GM19372 (cell line): Measurements from ENCODE around the gene CHMP6.
"Not testable (repeated sequence)": the region's sequence is repeated elsewhere in the genome, so short reads cannot be mapped to it uniquely, and the experiment has no call there.

ENCODE experiments used
- ATAC-seq: cut with Tn5 transposase; IDR thresholded peaks from one replicate; pipeline ENCODE4 v1.9.1; 2021; ENCODE audit warnings: mild to moderate bottlenecking, low read depth, moderate library complexity; ENCODE audit not compliant: unreplicated experiment

Gene CHMP6

GRCh38 chr17:81009136-81009535, 17.5 kb downstream of the CHMP6 start:
- no peak for ATAC-seq

DNA sequence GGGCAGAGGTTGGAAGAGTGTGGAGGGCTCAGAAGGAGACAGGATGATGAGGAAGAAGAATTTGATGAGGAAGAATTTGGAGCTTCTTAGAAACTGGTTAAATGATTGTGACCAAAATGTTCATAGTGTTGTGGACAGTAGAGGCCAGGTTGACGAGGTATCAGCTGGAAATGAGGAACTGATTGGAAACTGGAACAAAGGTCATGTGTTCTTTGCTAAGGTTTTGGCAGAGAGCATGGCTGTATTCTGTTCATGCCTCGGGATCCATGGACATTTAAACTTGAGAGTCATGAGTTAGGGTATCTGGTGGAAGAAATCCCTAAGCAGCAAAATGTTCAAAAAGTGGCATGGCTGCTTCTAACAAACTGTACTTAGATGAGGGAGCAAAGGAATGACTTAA, 19.3 kb downstream of the CHMP6 start:
- no peak for ATAC-seq

GRCh38 chr17:81011951-81012350, 20.3 kb downstream of the CHMP6 start:
- no peak for ATAC-seq

DNA sequence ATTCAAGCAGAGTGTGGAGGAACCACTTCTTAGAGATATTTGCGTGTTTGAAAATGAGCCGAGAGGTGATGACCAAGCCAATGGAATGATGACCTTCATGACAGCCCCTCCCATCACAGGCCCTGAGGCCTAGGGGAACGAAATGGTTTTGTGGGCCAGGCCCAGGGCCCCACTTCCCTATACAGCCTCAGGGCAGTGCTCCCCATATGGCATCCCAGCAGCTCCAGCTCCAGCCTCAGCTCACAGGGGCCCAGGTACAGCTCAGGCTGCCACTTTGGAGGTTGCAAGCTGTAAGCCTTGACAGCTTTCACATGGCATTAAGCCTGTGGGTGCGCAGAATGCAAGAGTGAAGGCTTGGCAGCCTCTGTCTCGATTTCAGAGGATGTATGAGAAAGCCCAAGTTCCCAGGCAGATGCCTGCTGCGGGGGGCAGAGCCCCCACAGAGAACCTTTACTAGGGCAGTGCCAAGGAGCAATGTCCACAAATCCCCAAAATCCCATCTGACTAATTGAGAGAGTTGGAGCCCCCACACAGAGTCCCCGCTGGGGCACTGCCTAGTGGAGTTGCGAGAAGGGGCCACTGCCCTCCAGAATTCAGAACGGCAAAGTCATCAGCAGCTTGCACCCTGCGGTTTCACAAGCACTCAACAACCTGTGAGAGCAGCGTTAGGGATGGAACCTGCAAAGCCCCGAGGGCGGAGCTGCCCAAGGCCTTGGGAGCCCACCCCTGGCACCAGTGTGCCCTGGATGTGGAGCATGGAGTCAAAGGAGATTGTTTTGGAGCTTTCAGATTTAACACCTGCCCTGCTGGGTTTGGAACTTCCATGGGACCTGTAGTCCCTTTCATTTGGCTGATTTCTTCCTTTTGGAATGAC, 21.2 kb downstream of the CHMP6 start:
- no peak for ATAC-seq

DNA sequence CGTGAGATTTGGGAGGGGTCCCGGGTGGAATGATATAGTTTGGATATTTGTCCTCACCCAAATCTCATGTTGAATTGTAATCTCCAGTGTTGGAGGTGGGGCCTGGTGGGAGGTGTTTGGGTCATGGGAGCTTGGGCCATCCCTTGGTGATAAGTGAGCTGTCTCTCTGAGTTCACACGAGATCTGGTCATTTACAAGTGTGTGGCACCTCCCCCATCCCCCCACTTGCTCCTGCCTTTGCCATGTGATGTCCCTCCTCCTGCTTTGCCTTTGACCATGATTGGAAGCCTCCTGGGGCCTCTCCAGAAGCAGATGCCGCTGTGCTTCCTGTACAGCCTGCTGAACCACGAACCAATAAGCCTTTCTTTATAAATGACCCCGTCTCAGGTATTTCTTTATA, 22.0 kb downstream of the CHMP6 start:
- no peak for ATAC-seq

GRCh38 chr17:81015136-81015535, 23.5 kb downstream of the CHMP6 start:
- no peak for ATAC-seq

- no peak for ATAC-seq
These were observed 24.9 kb downstream of the CHMP6 start for GRCh38 chr17:81016575-81016974.

DNA sequence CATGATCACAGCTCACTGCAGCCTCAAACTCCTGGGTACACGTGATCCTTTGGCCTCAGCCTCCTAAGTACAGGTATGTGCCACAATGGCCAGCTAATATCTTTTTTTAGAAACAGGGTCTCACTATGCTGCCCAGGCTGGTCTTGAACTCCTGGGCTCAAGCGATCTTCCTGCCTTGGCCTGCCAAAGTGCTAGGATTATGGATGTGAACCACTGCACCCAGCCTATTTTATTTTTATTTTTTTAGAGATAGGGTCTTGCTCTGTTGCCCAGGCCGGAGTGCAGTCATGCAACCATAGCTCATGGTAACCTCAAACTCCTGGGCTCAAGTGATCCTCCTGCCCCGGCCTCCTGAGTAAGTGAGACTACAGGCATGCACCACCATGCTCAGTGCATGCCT, 25.7 kb downstream of the CHMP6 start:
- not testable (repeated sequence) for ATAC-seq

DNA sequence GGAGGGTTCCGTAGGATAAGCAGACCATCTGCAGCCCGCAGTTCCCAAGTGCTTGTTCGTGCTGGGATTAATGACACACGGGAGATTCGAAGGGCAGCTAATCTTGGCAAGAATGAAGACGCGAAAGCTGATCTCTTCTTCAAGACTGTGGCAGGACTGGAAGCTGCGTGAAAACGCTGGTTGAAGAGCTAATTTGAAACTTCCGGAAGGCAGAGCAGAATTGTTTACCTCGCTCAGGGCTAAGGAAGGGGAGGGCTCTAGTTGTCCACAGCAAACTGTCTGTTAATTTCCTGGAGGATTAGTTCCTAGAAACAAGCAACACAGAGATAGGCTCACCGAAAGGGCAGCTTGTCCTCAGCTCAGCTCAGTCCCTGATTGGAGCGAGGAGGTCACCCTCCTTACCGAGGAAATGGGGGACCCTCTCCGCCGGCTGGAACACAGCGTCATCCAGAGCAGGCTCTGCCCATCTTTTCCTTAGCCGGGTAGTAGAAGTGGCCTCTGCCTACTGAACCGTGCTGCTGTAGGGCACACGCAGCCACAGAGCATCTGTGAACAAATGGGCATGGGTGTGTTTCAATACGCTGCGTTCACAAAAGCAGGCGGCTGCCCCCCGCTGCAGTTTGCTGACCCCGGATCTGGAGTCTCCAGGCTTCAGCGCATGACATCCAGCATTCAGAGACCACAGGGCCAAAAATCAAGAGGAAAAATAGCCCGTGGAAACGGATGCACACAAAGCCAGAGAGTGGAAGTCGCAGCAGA, 26.6 kb downstream of the CHMP6 start:
- ATAC-seq: no peak

GRCh38 chr17:81019563-81020442, 28.2 kb downstream of the CHMP6 start:
- no peak for ATAC-seq

DNA sequence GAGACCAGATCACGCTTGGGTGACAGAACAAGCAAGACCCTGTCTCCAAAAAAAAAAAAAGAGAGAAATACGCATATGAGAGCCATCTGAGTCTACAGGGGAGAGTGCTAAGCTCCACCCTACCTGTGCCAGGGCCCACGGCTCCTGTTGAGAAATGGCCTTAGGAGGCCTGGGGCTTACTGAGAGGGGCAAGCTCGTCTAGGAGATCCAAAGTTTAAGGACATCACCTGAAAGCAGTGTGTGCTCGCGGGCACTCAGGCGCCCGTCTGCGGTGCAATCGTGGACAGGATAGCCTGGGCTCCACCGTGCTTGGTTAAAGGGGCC, 28.8 kb downstream of the CHMP6 start:
- no peak for ATAC-seq

- no peak for ATAC-seq
These were observed 29.3 kb downstream of the CHMP6 start for GRCh38 chr17:81020767-81021497.

DNA sequence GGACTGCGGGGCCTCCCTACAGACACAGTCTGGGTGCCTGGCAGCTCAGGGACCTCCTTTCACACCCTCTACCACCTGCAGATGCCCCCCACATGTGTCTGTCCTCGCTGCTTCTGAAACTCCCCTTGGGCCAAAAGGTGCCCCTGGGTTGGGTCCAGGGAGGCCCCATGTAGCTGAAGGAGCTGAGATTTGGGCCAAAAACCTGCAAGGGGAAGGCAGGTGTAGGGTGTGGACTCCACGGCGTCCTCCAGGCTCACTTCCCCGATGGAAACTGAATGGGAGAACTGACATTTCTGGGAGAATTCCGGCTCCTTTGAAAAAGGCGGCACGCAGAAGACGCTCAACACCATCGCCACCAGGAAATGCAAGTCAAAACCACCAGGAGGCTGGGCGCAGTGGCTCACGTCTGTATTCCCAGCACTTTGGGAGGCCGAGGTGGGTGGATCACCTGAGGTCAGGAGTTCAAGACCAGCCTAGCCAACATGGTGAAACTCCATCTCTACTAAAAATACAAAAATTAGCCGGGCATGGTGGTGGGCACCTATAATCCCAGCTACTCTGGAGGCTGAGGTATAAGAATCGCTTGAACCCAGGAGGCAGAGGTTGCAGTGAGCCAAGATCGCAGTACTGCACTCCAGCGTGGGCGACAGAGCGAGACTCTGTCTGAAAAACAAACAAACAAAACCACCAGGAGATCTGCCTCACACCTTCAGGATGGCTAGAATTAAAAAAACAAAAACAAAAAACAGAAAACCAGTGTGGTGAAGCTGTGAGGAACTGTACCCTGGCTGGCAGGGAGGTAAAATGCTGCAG, 30.1 kb downstream of the CHMP6 start:
- no peak for ATAC-seq

- ATAC-seq: no peak
These were observed 30.7 kb downstream of the CHMP6 start for GRCh38 chr17:81022344-81022676.

DNA sequence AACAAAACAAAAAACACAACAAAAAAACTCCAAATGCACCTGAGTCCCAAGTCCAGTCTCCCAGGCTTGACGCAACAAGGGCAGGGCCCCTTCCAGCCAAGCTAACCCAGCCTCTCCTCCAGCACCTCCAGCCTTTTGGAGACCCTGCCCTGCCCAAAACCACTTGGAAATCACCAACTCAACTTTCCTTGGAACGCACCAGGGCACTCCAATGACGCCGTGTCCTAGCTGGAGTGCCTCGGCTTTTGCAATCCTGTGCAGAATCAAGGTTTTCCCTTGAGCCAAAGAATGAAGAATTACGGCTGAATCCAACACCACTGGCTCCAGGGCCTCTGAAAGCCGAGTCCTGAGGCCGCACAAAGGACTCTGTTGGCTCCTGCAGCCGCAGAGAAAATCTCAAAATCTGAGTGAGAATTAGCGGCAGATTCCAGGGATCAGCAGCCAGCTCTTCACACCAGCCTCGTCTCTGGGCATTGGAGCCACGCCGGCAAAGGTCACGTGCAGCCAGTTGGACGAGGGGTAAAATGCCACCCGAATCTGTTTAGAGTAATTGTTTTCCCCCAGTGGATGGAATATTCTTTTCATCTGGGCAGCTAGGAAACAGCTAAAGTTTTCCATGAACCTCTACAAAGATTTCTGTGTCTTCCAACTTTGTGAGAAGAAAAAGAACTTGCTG, 33.6 kb downstream of the CHMP6 start:
- ATAC-seq: no peak

- ATAC-seq: no peak
These were observed 34.1 kb downstream of the CHMP6 start for GRCh38 chr17:81025741-81026129.

DNA sequence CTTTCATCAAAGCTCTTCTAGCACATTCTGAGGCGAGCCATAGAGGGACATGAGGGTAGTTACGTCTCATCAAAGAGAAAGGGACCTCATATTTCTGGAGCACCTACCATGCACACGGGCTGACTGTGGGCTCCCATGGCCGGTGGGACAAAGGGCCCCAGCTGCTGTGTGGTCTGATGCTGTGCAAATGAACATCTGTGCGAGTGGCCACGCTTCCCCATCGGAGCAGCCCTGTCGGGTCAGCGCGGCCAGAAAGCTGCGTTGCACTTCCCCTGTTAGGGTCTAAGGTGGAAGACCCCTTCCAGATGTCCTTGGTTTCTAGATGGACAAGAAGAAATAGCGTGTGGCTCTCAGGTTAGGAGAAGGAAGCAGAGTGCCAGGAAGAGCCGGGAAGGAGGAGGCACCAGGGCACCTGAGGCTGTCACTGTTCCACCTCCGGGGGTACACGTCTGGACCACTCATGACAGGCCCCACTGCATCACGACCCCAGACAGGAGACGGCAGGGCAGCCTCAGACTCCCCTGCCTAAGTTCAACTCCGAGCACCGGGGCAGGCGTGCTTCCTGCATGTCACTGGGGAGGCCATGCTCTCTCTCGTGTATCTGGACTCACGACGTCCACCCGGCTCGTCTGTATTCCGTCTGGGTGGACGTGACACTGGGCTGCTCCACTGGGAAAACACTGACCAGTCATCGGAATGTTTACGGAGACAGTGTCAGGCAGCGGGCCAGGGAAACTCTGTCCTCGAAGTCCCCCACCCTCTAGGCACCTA, 34.8 kb downstream of the CHMP6 start:
- ATAC-seq: no peak

DNA sequence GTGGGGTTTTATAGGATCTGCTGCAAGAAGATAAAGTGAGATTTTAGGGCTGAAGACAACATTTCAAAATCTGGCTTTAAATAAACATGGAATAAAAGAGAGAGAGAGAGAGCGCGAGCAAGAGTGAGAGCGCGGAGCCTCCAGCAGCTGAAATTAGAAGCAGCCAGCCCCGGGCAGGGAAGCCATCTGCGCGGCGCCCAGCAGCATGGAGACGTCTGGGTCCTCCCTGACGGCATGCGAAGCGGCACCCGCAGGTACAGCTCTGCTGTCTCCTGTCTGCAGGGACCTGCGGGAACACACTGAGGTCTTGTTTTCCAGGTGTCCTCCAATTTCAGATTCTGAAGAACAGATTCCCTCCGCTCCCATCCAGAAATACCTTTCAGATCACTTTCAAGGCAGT, 35.4 kb downstream of the CHMP6 start:
- no peak for ATAC-seq
